Keratinocyte (primary cell): ENCODE data around the gene FILIP1. TPM values are rescaled to one million over a fixed set of nuclear protein-coding genes. Genes with fewer than 3 reads are reported as not detected.

Experiments
- DNase-seq: peaks from one replicate; pipeline ENCODE4 v3.0.0-alpha.2; 2011; ENCODE audit warnings: low read depth, missing footprints, low spot score
- FAIRE-seq: peaks from 2 replicates; lab custom pipeline; 2011; peaks lifted over from hg19 to GRCh38; lab: Jason Lieb, UNC
- H2AFZ ChIP-seq: 2 replicates; pipeline ENCODE4 v1.6.0; 2012; ENCODE audit warnings: low read length, control low read depth, inconsistent platforms; ENCODE audit not compliant: control insufficient read depth
- H3K27ac ChIP-seq: 2 replicates; pipeline ENCODE4 v1.5.1; 2011; ENCODE audit warnings: low read length; ENCODE audit not compliant: control insufficient read depth, insufficient read depth
- H3K27me3 ChIP-seq: 3 replicates; pipeline ENCODE4 v1.6.0; 2011; ENCODE audit warnings: low read length; ENCODE audit not compliant: control insufficient read depth, insufficient read depth; ENCODE audit errors: extremely low read depth
- H3K36me3 ChIP-seq, 2 experiments: 2 replicates in 1 of 2; 3 replicates in 1 of 2; pipeline ENCODE4 v1.5.1; 2011; ENCODE audit warnings: low read length in 2 of 2, mild to moderate bottlenecking in 1 of 2; ENCODE audit not compliant: control insufficient read depth in 2 of 2, insufficient read depth in 2 of 2; ENCODE audit errors: extremely low read depth in 1 of 2
- H3K4me1 ChIP-seq: 3 replicates; pipeline ENCODE4 v1.5.1; 2011; ENCODE audit warnings: low read length; ENCODE audit not compliant: control insufficient read depth, insufficient read depth; ENCODE audit errors: extremely low read depth
- H3K4me2 ChIP-seq: 3 replicates; pipeline ENCODE4 v1.6.0; 2011; ENCODE audit warnings: low read depth, low read length; ENCODE audit not compliant: control insufficient read depth, insufficient read depth; ENCODE audit errors: extremely low read depth
- H3K4me3 ChIP-seq, 3 experiments: fragments of 200-600 bp in 1 of 3; sonication (generic) in 1 of 3; 2 replicates in 2 of 3; 3 replicates in 1 of 3; pipeline ENCODE4 v1.5.1; 2011 to 2016; ENCODE audit warnings: low read length in 3 of 3, mild to moderate bottlenecking in 3 of 3, control low read depth in 2 of 3, inconsistent platforms in 1 of 3, low read depth in 1 of 3, mixed read lengths in 1 of 3, mixed run types in 1 of 3, moderate library complexity in 1 of 3; ENCODE audit not compliant: control insufficient read depth in 2 of 3, insufficient read depth in 2 of 3; ENCODE audit errors: extremely low read depth in 1 of 3
- H3K79me2 ChIP-seq: 2 replicates; pipeline ENCODE4 v1.6.0; 2012; ENCODE audit warnings: low read length; ENCODE audit not compliant: control insufficient read depth, insufficient read depth
- H3K9ac ChIP-seq: 3 replicates; pipeline ENCODE4 v1.6.0; 2011; ENCODE audit warnings: low read length; ENCODE audit not compliant: control insufficient read depth, insufficient read depth; ENCODE audit errors: extremely low read depth
- H3K9me1 ChIP-seq: 3 replicates; pipeline ENCODE4 v1.6.0; 2011; ENCODE audit warnings: low read length; ENCODE audit not compliant: control insufficient read depth, insufficient read depth; ENCODE audit errors: extremely low read depth
- H3K9me3 ChIP-seq: 2 replicates; pipeline ENCODE4 v1.5.1; 2012; ENCODE audit warnings: low read depth, low read length; ENCODE audit not compliant: control insufficient read depth
- H4K20me1 ChIP-seq: 3 replicates; pipeline ENCODE4 v1.6.0; 2011; ENCODE audit warnings: low read length; ENCODE audit not compliant: control insufficient read depth, insufficient read depth; ENCODE audit errors: extremely low read depth
- CTCF ChIP-seq, 3 experiments: IDR thresholded peaks in 1 of 3; conservative IDR thresholded peaks in 1 of 3; optimal IDR thresholded peaks in 1 of 3; 2 replicates in 2 of 3; 3 replicates in 1 of 3; pipeline versions ENCODE3 to v1.5.1; 2011; ENCODE audit warnings: low read length in 3 of 3, mild to moderate bottlenecking in 3 of 3, moderate library complexity in 2 of 3, control low read depth in 1 of 3, inconsistent platforms in 1 of 3; ENCODE audit not compliant: insufficient read depth in 2 of 3; ENCODE audit errors: extremely low read depth in 1 of 3
- EZH2 ChIP-seq: IDR thresholded peaks from one replicate; pipeline ENCODE4 v1.6.1; 2012; ENCODE audit warnings: inconsistent platforms, mild to moderate bottlenecking, low read length, moderate library complexity
- dilution Hi-C: fragments of 300-500 bp; cut with MboI; formaldehyde crosslinking; loops from one replicate; pipeline ENCODE4 v1.7.0; 2020; ENCODE audit warnings: low sequenced_read_pairs; ENCODE audit not compliant: extremely low pct_ligation_motif_present
- polyA plus RNA-seq, 5 experiments: library from polyadenylated mRNA; depleted of rRNA in 3 of 5; stranded (reverse) in 3 of 5; stranded (forward) in 1 of 5; unstranded in 1 of 5; fragments of >200 nt; gene quantifications; 1 replicate in 1 of 5; 2 replicates in 3 of 5; 3 replicates in 1 of 5; pipeline versions ENCODE4 v1.2.1 to v1.2.3, GENCODE V29; 2011 to 2012; ENCODE audit warnings: missing spikeins in 2 of 5, low read depth in 1 of 5, low replicate concordance in 1 of 5

Gene FILIP1
- polyA plus RNA-seq, 1 donor (not counting 4 experiments of a cell fraction or from before 2014, with no cell fraction given), result 0.01 TPM

- TF ChIP-seq CTCF (optimal IDR thresholded peaks at IDR 0.05 in 1 of 3, IDR thresholded peaks at IDR 0.05 in 1 of 3, conservative IDR thresholded peaks at IDR 0.05 in 1 of 3; ENCODE audit: extremely low read depth in 1 of 3, insufficient read depth in 2 of 3, low read length in 3 of 3) (no peak), EZH2 (no peak)
- dilution Hi-C loops, result no loop called here
- FAIRE-seq, result no peak
Observed at GRCh38 chr6:75397656-75398465, 95.7 kb downstream of the FILIP1 start.

GRCh38 chr6:75397171-75397570 is 96.4 kb downstream of the FILIP1 start:
- no peak for TF ChIP-seq CTCF (optimal IDR thresholded peaks at IDR 0.05 in 1 of 3, IDR thresholded peaks at IDR 0.05 in 1 of 3, conservative IDR thresholded peaks at IDR 0.05 in 1 of 3; ENCODE audit: extremely low read depth in 1 of 3, insufficient read depth in 2 of 3, low read length in 3 of 3)
- TF ChIP-seq EZH2, result no peak
- no peak for FAIRE-seq

More at GRCh38 chr6:75397656-75398465, 95.7 kb downstream of the FILIP1 start:
- Histone ChIP-seq H4K20me1 (no peaks in the 10 kb centered on the region), H3K36me3 (no peaks in the 10 kb centered on the region), H3K4me2 (no peak overlapping the region), H3K4me1 (no peaks in the 10 kb centered on the region), H3K27me3 (no peaks in the 10 kb centered on the region), H3K9me3 (no peaks in the 10 kb centered on the region), H3K27ac (no peak overlapping the region), H3K4me3 (no peak overlapping the region), H3K9me1 (no peaks in the 10 kb centered on the region), H2AFZ (no peak overlapping the region), H3K9ac (no peak overlapping the region), H3K79me2 (no peaks in the 10 kb centered on the region)
- no peak for DNase-seq

More at GRCh38 chr6:75397171-75397570, 96.4 kb downstream of the FILIP1 start:
- no peaks in the 10 kb centered on the region for H3K36me3 ChIP-seq
- H3K9me3 ChIP-seq, result no peaks in the 10 kb centered on the region
- H3K4me3 ChIP-seq, result no peak overlapping the region
- no peaks in the 10 kb centered on the region for H3K79me2 ChIP-seq
- H3K9me1 ChIP-seq, result no peaks in the 10 kb centered on the region
- no peak for DNase-seq
- H3K27me3 ChIP-seq, result no peaks in the 10 kb centered on the region
- no peaks in the 10 kb centered on the region for H4K20me1 ChIP-seq
- no peak overlapping the region for H3K4me2 ChIP-seq
- H2AFZ ChIP-seq, result no peak overlapping the region
- H3K4me1 ChIP-seq, result no peaks in the 10 kb centered on the region
- no peak overlapping the region for H3K27ac ChIP-seq
- no peak overlapping the region for H3K9ac ChIP-seq
- dilution Hi-C loops, result no loop called here
